WTC11 (cell line): ENCODE measurements around the gene KRT6B. TPM values are rescaled to one million over a fixed set of nuclear protein-coding genes. Genes with fewer than 3 reads are reported as not detected.

Experiments
- ATAC-seq: fragments of 200-7000 bp; cut with Tn5 transposase; 2 replicates; pipeline ENCODE4 v1.10.0; 2021; ENCODE audit warnings: mild to moderate bottlenecking, moderate library complexity
- CTCF ChIA-PET: fragments of 300-600 bp; sonication (Branson Sonifier 250); formaldehyde crosslinking; loops from one replicate; lab custom pipeline; 2021; ENCODE audit warnings: antibody characterized with exemption; lab: Charles Lee
- POLR2A ChIA-PET: fragments of 350-600 bp; sonication (Branson Sonifier 250); formaldehyde crosslinking; loops from one replicate; lab custom pipeline; 2021; ENCODE audit warnings: antibody characterized with exemption; lab: Charles Lee
- DNase-seq: peaks from one replicate; pipeline ENCODE4 v3.0.0; 2021; ENCODE audit warnings: low spot score
- H3K27ac Mint-ChIP-seq: 2 replicates; pipeline ENCODE4 v1.8.0; 2021; ENCODE audit warnings: mixed read lengths
- H3K27me3 Mint-ChIP-seq: 2 replicates; pipeline ENCODE4 v1.8.0; 2021; ENCODE audit warnings: low read depth, mild to moderate bottlenecking, moderate library complexity, mixed read lengths
- H3K36me3 Mint-ChIP-seq: 2 replicates; pipeline ENCODE4 v1.8.0; 2021; ENCODE audit warnings: mixed read lengths
- H3K4me1 Mint-ChIP-seq: 2 replicates; pipeline ENCODE4 v1.8.0; 2022; ENCODE audit warnings: mixed read lengths
- H3K4me3 Mint-ChIP-seq: 2 replicates; pipeline ENCODE4 v1.8.0; 2021; ENCODE audit warnings: mild to moderate bottlenecking, moderate library complexity, mixed read lengths
- H3K9me3 Mint-ChIP-seq: 2 replicates; pipeline ENCODE4 v1.8.0; 2021; ENCODE audit warnings: mixed read lengths
- AR ChIP-seq: fragments of 250-450 bp; sonication (Bioruptor Pico); IDR thresholded peaks from 2 replicates; pipeline ENCODE4 v1.9.0; 2021; ENCODE audit warnings: mild to moderate bottlenecking
- ATF3 ChIP-seq: sonication (generic); formaldehyde crosslinking; conservative IDR thresholded peaks from 2 replicates; pipeline ENCODE4 v1.8.1; 2022; ENCODE audit warnings: mild to moderate bottlenecking, missing genetic modification reagents
- CDX4 ChIP-seq: fragments of 250-450 bp; sonication (Bioruptor Pico); IDR thresholded peaks from 2 replicates; pipeline ENCODE4 v1.9.0; 2021; ENCODE audit warnings: moderate library complexity, mild to moderate bottlenecking, inconsistent platforms, borderline replicate concordance
- ERG ChIP-seq: fragments of 250-450 bp; sonication (Bioruptor Pico); IDR thresholded peaks from 2 replicates; pipeline ENCODE4 v1.8.0; 2021; ENCODE audit warnings: mild to moderate bottlenecking
- ESRRA ChIP-seq: sonication (generic); formaldehyde crosslinking; IDR thresholded peaks from 2 replicates; pipeline ENCODE4 v1.8.1; 2022; ENCODE audit warnings: mild to moderate bottlenecking, missing genetic modification reagents, borderline replicate concordance
- ETV6 ChIP-seq: sonication (generic); formaldehyde crosslinking; IDR thresholded peaks from 2 replicates; pipeline ENCODE4 v1.8.1; 2022; ENCODE audit warnings: mild to moderate bottlenecking, missing genetic modification reagents
- FOXJ3 ChIP-seq: sonication (generic); formaldehyde crosslinking; IDR thresholded peaks from 2 replicates; pipeline ENCODE4 v1.9.0; 2021; ENCODE audit warnings: missing genetic modification reagents, mild to moderate bottlenecking, borderline replicate concordance
- FOXP1 ChIP-seq: sonication (generic); formaldehyde crosslinking; IDR thresholded peaks from 2 replicates; pipeline ENCODE4 v1.8.0; 2022; ENCODE audit warnings: missing genetic modification reagents, mild to moderate bottlenecking, moderate library complexity, borderline replicate concordance
- GABPB1 ChIP-seq: sonication (generic); formaldehyde crosslinking; IDR thresholded peaks from 2 replicates; pipeline ENCODE4 v1.8.1; 2023; ENCODE audit warnings: mild to moderate bottlenecking, missing genetic modification reagents
- PRDM15 ChIP-seq: sonication (generic); formaldehyde crosslinking; IDR thresholded peaks from 2 replicates; pipeline ENCODE4 v1.8.0; 2022; ENCODE audit warnings: missing genetic modification reagents
- RELA ChIP-seq: sonication (generic); formaldehyde crosslinking; IDR thresholded peaks from 2 replicates; pipeline ENCODE4 v1.8.1; 2022; ENCODE audit warnings: missing genetic modification reagents, mild to moderate bottlenecking, borderline replicate concordance
- SMAD3 ChIP-seq: sonication (generic); formaldehyde crosslinking; IDR thresholded peaks from 2 replicates; pipeline ENCODE4 v1.8.0; 2022; ENCODE audit warnings: missing genetic modification reagents, mild to moderate bottlenecking, borderline replicate concordance
- TCF7 ChIP-seq: sonication (generic); formaldehyde crosslinking; IDR thresholded peaks from 2 replicates; pipeline ENCODE4 v1.8.0; 2022; ENCODE audit warnings: mild to moderate bottlenecking, low read depth, missing genetic modification reagents, moderate library complexity
- TEAD1 ChIP-seq: sonication (generic); formaldehyde crosslinking; IDR thresholded peaks from 2 replicates; pipeline ENCODE4 v1.8.0; 2022; ENCODE audit warnings: mild to moderate bottlenecking, missing genetic modification reagents
- ZNF396 ChIP-seq: fragments of 250-450 bp; sonication (Bioruptor Pico); IDR thresholded peaks from 2 replicates; pipeline ENCODE4 v1.8.0; 2021; ENCODE audit warnings: mild to moderate bottlenecking, moderate library complexity, borderline replicate concordance
- total RNA-seq: library from RNA; stranded (reverse); gene quantifications from 3 replicates; pipeline ENCODE4 v1.2.3, GENCODE V29; 2021
- TF ChIP-seq, protein P1 (sequence below): sonication (generic); formaldehyde crosslinking; IDR thresholded peaks from 2 replicates; pipeline ENCODE4 v1.8.0; 2022; ENCODE audit warnings: mild to moderate bottlenecking, missing genetic modification reagents
- TF ChIP-seq, protein P2 (sequence below): fragments of 200-600 bp; IDR thresholded peaks from 2 replicates; pipeline ENCODE4 v1.8.0; 2022; ENCODE audit warnings: antibody characterized with exemption

KRT6B gene
- total RNA-seq, 1 experiment from 2014 or later = not detected

DNA sequence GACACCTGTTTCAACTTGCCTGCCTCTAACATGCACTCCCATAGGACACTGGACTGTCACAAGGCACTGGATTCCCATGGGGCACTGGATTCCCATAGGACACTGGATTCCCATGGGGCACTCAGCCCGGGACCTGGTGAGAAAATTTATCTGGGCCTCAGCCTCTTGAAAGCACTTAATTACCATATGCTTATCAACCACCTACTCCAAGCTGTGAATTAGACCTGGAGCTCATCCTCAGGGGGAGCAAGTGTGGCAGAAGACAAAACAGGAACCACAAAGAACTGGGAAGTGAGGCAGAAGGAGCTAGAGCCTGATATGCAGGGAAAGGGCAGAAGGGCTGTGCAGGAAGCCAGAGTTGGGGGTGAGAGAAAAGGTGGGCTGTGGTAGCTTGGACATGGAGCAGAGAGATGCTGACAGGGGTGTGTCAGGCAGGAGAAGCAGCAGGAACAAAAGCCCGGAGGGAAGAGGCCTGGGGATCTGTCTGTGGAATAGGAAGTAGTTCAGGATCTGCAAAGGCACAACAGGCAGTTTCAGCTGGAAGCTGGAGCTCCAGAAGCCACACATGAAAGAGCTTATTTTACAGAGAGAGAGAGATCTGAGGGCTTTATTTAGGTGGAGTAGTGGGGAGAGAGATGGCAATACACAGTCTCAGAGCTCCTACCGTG lies 48.9 kb downstream of the KRT6B start (continued):
- TF ChIP-seq PRDM15 (CRISPR knock-in tag) = peak; percentile 86
- TF ChIP-seq, all 79 proteins: peak for 1

- POLR2A ChIA-PET = interaction anchor here (0.5 kb wide), 1 partner anchor 599 kb away, joined by 4 read pairs; no protein-coding TSS in a partner anchor
Observed at GRCh38 chr12:52402377-52402776, 49.6 kb downstream of the KRT6B start.

DNA sequence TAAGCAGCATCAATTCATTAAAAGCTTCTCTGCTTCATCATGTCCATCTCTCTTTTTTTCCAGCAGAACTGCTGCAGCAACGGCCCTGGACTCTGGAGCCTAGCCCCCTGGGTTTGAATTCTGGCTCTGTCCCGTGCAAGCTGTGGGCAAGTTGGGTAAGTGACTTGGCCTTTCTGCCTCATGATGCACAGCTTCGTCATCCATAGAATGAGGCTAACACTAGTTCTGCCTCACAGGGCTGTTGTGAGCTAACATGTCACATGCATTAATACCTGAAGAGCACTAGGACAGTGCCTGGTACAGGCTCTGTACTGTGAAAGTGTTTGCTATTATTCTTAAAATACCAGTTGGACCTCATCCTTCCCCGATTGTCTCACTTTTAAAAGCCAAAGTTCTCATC lies 50.0 kb downstream of the KRT6B start:
- POLR2A ChIA-PET = interaction anchor here (0.5 kb wide), 1 partner anchor 599 kb away, joined by 4 read pairs; no protein-coding TSS in a partner anchor
- Mint-ChIP-seq H3K27me3 (no peaks in the 10 kb centered on the region; the same call in 1 of the 2 replicates), H3K4me3 (no peak overlapping the region), H3K9me3 (no peaks in the 10 kb centered on the region), H3K4me1 (peaks cover 9% of the 10 kb centered on the region), H3K36me3 (no peaks in the 10 kb centered on the region), H3K27ac (no peak overlapping the region)
- CTCF ChIA-PET = interaction anchor here (1.0 to 2.2 kb wide), 6 partner anchors 10 to 469 kb away, joined by 3 to 9 read pairs (median 5); no protein-coding TSS in a partner anchor
- no peak for ATAC-seq
- DNase-seq = no peak
- TF ChIP-seq, protein P1, sequence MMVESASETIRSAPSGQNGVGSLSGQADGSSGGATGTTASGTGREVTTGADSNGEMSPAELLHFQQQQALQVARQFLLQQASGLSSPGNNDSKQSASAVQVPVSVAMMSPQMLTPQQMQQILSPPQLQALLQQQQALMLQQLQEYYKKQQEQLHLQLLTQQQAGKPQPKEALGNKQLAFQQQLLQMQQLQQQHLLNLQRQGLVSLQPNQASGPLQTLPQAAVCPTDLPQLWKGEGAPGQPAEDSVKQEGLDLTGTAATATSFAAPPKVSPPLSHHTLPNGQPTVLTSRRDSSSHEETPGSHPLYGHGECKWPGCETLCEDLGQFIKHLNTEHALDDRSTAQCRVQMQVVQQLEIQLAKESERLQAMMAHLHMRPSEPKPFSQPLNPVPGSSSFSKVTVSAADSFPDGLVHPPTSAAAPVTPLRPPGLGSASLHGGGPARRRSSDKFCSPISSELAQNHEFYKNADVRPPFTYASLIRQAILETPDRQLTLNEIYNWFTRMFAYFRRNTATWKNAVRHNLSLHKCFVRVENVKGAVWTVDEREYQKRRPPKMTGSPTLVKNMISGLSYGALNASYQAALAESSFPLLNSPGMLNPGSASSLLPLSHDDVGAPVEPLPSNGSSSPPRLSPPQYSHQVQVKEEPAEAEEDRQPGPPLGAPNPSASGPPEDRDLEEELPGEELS = no peak
- TF ChIP-seq RELA (CRISPR knock-in tag) (no peak), GABPB1 (CRISPR knock-in tag) (no peak), TCF7 (CRISPR knock-in tag) (no peak), FOXJ3 (CRISPR knock-in tag) (no peak), CDX4 (no peak), FOXP1 (no peak), SMAD3 (CRISPR knock-in tag) (no peak), AR (CRISPR knock-in tag) (no peak), ATF3 (no peak), ETV6 (CRISPR knock-in tag) (no peak), ESRRA (CRISPR knock-in tag) (no peak), TEAD1 (CRISPR knock-in tag) (no peak), ZNF396 (CRISPR knock-in tag) (no peak)
- TF ChIP-seq, protein P2, sequence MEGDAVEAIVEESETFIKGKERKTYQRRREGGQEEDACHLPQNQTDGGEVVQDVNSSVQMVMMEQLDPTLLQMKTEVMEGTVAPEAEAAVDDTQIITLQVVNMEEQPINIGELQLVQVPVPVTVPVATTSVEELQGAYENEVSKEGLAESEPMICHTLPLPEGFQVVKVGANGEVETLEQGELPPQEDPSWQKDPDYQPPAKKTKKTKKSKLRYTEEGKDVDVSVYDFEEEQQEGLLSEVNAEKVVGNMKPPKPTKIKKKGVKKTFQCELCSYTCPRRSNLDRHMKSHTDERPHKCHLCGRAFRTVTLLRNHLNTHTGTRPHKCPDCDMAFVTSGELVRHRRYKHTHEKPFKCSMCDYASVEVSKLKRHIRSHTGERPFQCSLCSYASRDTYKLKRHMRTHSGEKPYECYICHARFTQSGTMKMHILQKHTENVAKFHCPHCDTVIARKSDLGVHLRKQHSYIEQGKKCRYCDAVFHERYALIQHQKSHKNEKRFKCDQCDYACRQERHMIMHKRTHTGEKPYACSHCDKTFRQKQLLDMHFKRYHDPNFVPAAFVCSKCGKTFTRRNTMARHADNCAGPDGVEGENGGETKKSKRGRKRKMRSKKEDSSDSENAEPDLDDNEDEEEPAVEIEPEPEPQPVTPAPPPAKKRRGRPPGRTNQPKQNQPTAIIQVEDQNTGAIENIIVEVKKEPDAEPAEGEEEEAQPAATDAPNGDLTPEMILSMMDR = no peak

More at GRCh38 chr12:52402377-52402776, 49.6 kb downstream of the KRT6B start:
- Mint-ChIP-seq H3K36me3 (no peaks in the 10 kb centered on the region), H3K27me3 (no peaks in the 10 kb centered on the region; the same call in 1 of the 2 replicates), H3K4me1 (peaks cover 9% of the 10 kb centered on the region), H3K4me3 (no peak overlapping the region), H3K27ac (no peak overlapping the region), H3K9me3 (no peaks in the 10 kb centered on the region)
- CTCF ChIA-PET = interaction anchor here (0.8 to 2.2 kb wide), 13 partner anchors 11 to 477 kb away, joined by 3 to 10 read pairs (median 4); no protein-coding TSS in a partner anchor
- no peak for TF ChIP-seq ERG (CRISPR knock-in tag)
- no peak for DNase-seq
- no peak for ATAC-seq
